Adrenal gland (tissue), 5 donors: ENCODE data around the gene ALX3.

Experiments used
- POLR2A ChIP-seq, 2 donors: fragments of 450-650 bp; IDR thresholded peaks; one replicate each; pipeline ENCODE4 v1.6.1; 2017; ENCODE audit warnings: antibody characterized with exemption in 2 of 2, mild to moderate bottlenecking in 2 of 2, moderate library complexity in 1 of 2
- TF ChIP-seq, protein P1 (sequence below), 6 experiments: fragments of 450-650 bp in 4 of 6; fragments of 200-600 bp in 2 of 6; sonication (generic) in 1 of 6; IDR thresholded peaks; 1 replicate in 5 of 6; 2 replicates in 1 of 6; pipeline versions ENCODE4 v1.5.1 to v1.8.0; 2016 to 2021; ENCODE audit warnings: antibody characterized with exemption in 6 of 6, mild to moderate bottlenecking in 2 of 6, moderate library complexity in 1 of 6
- donor health status: DM: no; HTN: no; CAD: no.

DNA sequence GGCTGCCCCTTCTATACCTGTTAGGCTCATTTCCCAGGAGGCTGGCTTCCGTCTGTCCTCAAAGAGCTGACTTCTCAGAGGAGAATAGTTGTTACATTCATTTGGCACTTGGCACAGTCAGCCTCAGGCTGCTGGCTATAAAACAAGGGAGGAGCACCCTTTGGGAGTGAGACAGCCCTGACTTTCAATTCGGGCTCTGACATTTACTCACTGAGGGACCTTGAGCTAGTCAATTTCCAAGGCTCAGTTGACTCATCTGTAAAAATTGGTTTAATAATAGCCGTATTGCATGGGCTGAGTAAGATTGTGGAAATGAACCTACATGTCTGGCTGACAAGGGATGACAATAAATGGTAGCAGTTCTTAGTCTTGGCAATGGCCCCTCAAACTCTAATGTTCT lies 13.7 kb downstream of the ALX3 start:
- TF ChIP-seq POLR2A (IDR thresholded peaks at IDR 0.05), result no peak
- TF ChIP-seq, protein P1, sequence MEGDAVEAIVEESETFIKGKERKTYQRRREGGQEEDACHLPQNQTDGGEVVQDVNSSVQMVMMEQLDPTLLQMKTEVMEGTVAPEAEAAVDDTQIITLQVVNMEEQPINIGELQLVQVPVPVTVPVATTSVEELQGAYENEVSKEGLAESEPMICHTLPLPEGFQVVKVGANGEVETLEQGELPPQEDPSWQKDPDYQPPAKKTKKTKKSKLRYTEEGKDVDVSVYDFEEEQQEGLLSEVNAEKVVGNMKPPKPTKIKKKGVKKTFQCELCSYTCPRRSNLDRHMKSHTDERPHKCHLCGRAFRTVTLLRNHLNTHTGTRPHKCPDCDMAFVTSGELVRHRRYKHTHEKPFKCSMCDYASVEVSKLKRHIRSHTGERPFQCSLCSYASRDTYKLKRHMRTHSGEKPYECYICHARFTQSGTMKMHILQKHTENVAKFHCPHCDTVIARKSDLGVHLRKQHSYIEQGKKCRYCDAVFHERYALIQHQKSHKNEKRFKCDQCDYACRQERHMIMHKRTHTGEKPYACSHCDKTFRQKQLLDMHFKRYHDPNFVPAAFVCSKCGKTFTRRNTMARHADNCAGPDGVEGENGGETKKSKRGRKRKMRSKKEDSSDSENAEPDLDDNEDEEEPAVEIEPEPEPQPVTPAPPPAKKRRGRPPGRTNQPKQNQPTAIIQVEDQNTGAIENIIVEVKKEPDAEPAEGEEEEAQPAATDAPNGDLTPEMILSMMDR (IDR thresholded peaks at IDR 0.05), result no peak
